ENCODE results near the gene COQ8A.

GRCh38 chr1:226957714-226958113, 17.6 kb downstream of the COQ8A start:
- TF ChIP-seq CTCF (IDR thresholded peaks at IDR 0.05; ENCODE audit: low read length) (no peak), EZH2 (IDR thresholded peaks at IDR 0.05; ENCODE audit: borderline replicate concordance, low read length) (no peak)

Data from OCI-LY1 (cell line).